Activated CD4-positive, alpha-beta T cell treated with anti-CD3 and anti-CD28 coated beads, Interleukin-2, amount 10 ng/mL, durations not matched to agents 7 days and 5 days (primary cell): Measurements from ENCODE around the gene TMTC2. TPM values are rescaled to one million over a fixed set of nuclear protein-coding genes. Genes with fewer than 3 reads are reported as not detected.
"Not testable (repeated sequence)": the region's sequence is repeated elsewhere in the genome, so short reads cannot be mapped to it uniquely, and the experiment has no call there.

Experiments
- CTCF ChIA-PET: fragments of 350-600 bp; sonication (Branson Sonifier 250); formaldehyde crosslinking; loops from one replicate; lab custom pipeline; 2021; ENCODE audit warnings: antibody characterized with exemption; lab: Charles Lee
- POLR2A ChIA-PET: fragments of 350-600 bp; sonication (Branson Sonifier 250); formaldehyde crosslinking; loops from one replicate; lab custom pipeline; 2021; ENCODE audit warnings: antibody characterized with exemption; lab: Charles Lee
- DNase-seq: peaks from one replicate; pipeline ENCODE4 v3.0.0-alpha.2; 2020
- H3K27ac Mint-ChIP-seq: one replicate; pipeline ENCODE4 v1.8.0; 2021; ENCODE audit warnings: mild to moderate bottlenecking, moderate library complexity, mixed read lengths
- H3K27me3 Mint-ChIP-seq: one replicate; pipeline ENCODE4 v1.8.0; 2021; ENCODE audit warnings: mixed read lengths
- H3K36me3 Mint-ChIP-seq: one replicate; pipeline ENCODE4 v1.8.0; 2021; ENCODE audit warnings: low read depth, mixed read lengths
- H3K4me1 Mint-ChIP-seq: one replicate; pipeline ENCODE4 v1.8.0; 2021; ENCODE audit warnings: mixed read lengths
- H3K4me3 Mint-ChIP-seq: one replicate; pipeline ENCODE4 v1.8.0; 2021; ENCODE audit warnings: mild to moderate bottlenecking, moderate library complexity, mixed read lengths
- H3K9me3 Mint-ChIP-seq: one replicate; pipeline ENCODE4 v1.8.0; 2021; ENCODE audit warnings: mixed read lengths
- total RNA-seq, 2 experiments: library from RNA; stranded (reverse); gene quantifications; one replicate each; pipeline ENCODE4 v1.2.3, GENCODE V29; 2021

TMTC2 gene
- total RNA-seq, 2 experiments from 2014 or later = 1.8 to 2.5 TPM

- H3K4me3 Mint-ChIP-seq = no peak overlapping the region
- ChIA-PET CTCF (no interaction called here), POLR2A (no interaction called here)
- DNase-seq = no peak
- H3K9me3 Mint-ChIP-seq = peaks cover 4% of the 10 kb centered on the region
- no peaks in the 10 kb centered on the region for H3K27me3 Mint-ChIP-seq
- H3K4me1 Mint-ChIP-seq = no peaks in the 10 kb centered on the region
- no peak overlapping the region for H3K27ac Mint-ChIP-seq
- no peaks in the 10 kb centered on the region for H3K36me3 Mint-ChIP-seq
Observed at GRCh38 chr12:83092606-83093005, 405.9 kb downstream of the TMTC2 start.

- H3K36me3 Mint-ChIP-seq = no peaks in the 10 kb centered on the region
- no peak overlapping the region for H3K27ac Mint-ChIP-seq
- no peaks in the 10 kb centered on the region for H3K4me1 Mint-ChIP-seq
- DNase-seq = no peak
- POLR2A ChIA-PET = no interaction called here
- H3K27me3 Mint-ChIP-seq = no peaks in the 10 kb centered on the region
- no peak overlapping the region for H3K4me3 Mint-ChIP-seq
- peaks cover 4% of the 10 kb centered on the region for H3K9me3 Mint-ChIP-seq
- CTCF ChIA-PET = no interaction called here
Observed at GRCh38 chr12:83093426-83093825, 406.7 kb downstream of the TMTC2 start.

DNA sequence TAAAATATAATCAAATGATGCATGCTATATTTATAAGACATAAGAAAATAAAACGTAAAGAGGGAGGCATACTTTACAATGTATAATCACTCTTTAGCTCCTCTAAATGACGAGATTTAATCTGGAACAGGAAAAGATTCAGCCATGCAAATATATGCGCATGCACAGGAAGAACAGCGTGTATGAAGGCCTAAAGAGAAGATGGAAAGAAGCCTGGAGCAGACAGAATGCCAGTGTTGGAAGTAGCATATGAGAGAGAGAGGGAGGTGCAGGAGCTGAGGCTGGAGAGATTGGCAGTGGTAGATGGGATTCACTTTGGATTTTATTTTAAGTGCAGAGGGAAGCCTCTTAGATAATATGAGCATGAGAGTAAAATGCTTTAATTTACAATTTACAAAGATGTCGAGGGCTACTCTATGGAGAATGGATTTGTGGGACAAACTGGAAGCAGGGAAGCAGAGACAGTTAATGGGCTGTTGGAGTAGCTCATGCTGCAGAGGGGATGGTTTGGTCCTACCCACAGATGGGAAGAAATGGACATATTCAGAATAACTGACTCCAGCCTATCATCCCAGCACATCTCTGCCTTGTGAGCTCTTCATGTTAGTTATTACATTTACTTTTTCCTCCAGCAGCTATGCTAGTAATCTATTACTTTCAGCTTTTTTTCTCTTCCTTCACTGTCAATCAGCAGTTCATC lies 411.1 kb downstream of the TMTC2 start:
- Mint-ChIP-seq H3K36me3 (no peaks in the 10 kb centered on the region), H3K4me3 (no peak overlapping the region), H3K9me3 (peaks cover 4% of the 10 kb centered on the region), H3K4me1 (no peaks in the 10 kb centered on the region), H3K27me3 (no peaks in the 10 kb centered on the region), H3K27ac (no peak overlapping the region)
- CTCF ChIA-PET = no interaction called here
- no peak for DNase-seq
- POLR2A ChIA-PET = no interaction called here

GRCh38 chr12:83099436-83099835 lies 412.7 kb downstream of the TMTC2 start:
- no peaks in the 10 kb centered on the region for H3K36me3 Mint-ChIP-seq
- H3K9me3 Mint-ChIP-seq = peaks cover 4% of the 10 kb centered on the region
- no peak for DNase-seq
- no peak overlapping the region for H3K4me3 Mint-ChIP-seq
- no peaks in the 10 kb centered on the region for H3K4me1 Mint-ChIP-seq
- CTCF ChIA-PET = no interaction called here
- no peak overlapping the region for H3K27ac Mint-ChIP-seq
- H3K27me3 Mint-ChIP-seq = no peaks in the 10 kb centered on the region
- POLR2A ChIA-PET = no interaction called here

DNA sequence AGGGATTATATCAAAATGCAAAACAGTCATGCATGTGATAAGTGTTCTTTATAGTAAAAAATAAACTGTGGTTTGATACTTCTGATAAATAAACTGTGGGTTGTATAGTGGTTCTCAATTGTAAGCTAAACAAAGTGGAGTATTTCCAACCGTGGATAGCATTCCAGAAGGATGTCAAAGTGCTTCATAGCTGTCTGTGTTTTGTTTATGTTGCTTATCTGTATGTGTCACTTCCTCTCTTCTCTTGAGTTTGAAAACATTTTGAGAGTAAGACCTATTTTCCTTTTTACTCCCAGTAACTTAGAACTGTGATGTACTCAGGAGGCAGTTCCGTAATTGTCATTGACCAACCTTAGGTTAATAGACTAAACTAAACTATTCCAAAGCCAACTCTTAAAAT lies 415.8 kb downstream of the TMTC2 start:
- CTCF ChIA-PET = no interaction called here
- POLR2A ChIA-PET = no interaction called here
- Mint-ChIP-seq H3K27me3 (no peaks in the 10 kb centered on the region), H3K4me3 (no peak overlapping the region), H3K4me1 (no peaks in the 10 kb centered on the region), H3K36me3 (no peaks in the 10 kb centered on the region), H3K27ac (no peak overlapping the region), H3K9me3 (peaks cover 2% of the 10 kb centered on the region)
- no peak for DNase-seq

GRCh38 chr12:83106873-83107272 lies 420.2 kb downstream of the TMTC2 start:
- H3K4me3 Mint-ChIP-seq = no peak overlapping the region
- CTCF ChIA-PET = no interaction called here
- POLR2A ChIA-PET = no interaction called here

GRCh38 chr12:83110424-83110823 lies 423.7 kb downstream of the TMTC2 start:
- Mint-ChIP-seq H3K36me3 (no peaks in the 10 kb centered on the region), H3K27ac (no peak overlapping the region), H3K4me1 (no peaks in the 10 kb centered on the region), H3K27me3 (no peaks in the 10 kb centered on the region), H3K9me3 (peaks cover 2% of the 10 kb centered on the region), H3K4me3 (no peak overlapping the region)
- POLR2A ChIA-PET = no interaction called here
- no peak for DNase-seq
- CTCF ChIA-PET = no interaction called here

More at GRCh38 chr12:83106873-83107272, 420.2 kb downstream of the TMTC2 start:
- no peak for DNase-seq
- Mint-ChIP-seq H3K36me3 (no peaks in the 10 kb centered on the region), H3K27me3 (no peaks in the 10 kb centered on the region), H3K9me3 (peaks cover 2% of the 10 kb centered on the region), H3K4me1 (no peaks in the 10 kb centered on the region), H3K27ac (no peak overlapping the region)

GRCh38 chr12:83113945-83114344 lies 427.2 kb downstream of the TMTC2 start:
- H3K9me3 Mint-ChIP-seq = peaks cover 6% of the 10 kb centered on the region
- ChIA-PET POLR2A (no interaction called here), CTCF (no interaction called here)
- no peaks in the 10 kb centered on the region for H3K36me3 Mint-ChIP-seq
- H3K27ac Mint-ChIP-seq = no peak overlapping the region
- H3K27me3 Mint-ChIP-seq = no peaks in the 10 kb centered on the region
- H3K4me1 Mint-ChIP-seq = no peaks in the 10 kb centered on the region
- DNase-seq = no peak
- no peak overlapping the region for H3K4me3 Mint-ChIP-seq

DNA sequence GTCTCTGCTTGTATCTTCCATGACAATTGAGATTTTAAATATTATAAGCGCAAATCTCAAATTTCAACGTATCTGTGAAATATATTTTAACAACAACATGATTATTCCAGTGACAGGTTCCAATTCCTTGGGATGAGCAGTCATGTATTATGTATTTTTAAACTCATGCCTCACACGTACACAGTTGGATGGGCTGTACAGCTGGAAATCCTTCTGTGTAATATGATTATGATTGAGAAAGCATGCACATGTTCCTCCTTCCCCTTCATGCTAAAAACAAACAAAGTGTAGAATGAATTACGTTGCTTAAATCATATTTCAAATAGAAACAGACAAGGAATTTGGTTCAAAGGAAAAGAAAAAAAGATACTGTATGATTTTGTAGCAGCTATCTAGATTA lies 428.3 kb downstream of the TMTC2 start:
- no peaks in the 10 kb centered on the region for H3K4me1 Mint-ChIP-seq
- no peak for DNase-seq
- H3K9me3 Mint-ChIP-seq = peaks cover 6% of the 10 kb centered on the region
- H3K27ac Mint-ChIP-seq = no peak overlapping the region
- no peaks in the 10 kb centered on the region for H3K27me3 Mint-ChIP-seq
- H3K36me3 Mint-ChIP-seq = no peaks in the 10 kb centered on the region
- no peak overlapping the region for H3K4me3 Mint-ChIP-seq
- CTCF ChIA-PET = no interaction called here
- POLR2A ChIA-PET = no interaction called here

DNA sequence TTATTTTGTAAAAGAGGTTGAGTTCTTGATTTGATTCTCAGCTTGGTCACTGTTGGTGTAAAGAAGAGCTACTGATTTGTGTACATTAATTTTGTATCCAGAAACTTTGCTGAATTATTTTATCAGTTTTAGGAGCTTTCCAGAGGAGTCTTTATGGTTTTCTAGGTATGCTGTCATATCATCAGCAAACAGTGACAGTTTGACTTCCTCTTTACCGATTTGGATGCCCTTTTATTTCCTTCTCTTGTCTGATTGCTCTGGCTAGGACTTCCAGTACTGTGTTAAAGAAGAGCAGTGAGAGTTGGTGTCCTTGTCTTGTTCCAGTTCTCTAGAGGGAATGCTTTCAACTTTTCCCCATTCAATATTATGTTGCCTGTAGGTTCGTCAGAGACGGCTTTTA lies 431.2 kb downstream of the TMTC2 start:
- H3K36me3 Mint-ChIP-seq, CTCF ChIA-PET, H3K27ac Mint-ChIP-seq, H3K27me3 Mint-ChIP-seq, POLR2A ChIA-PET, H3K4me1 Mint-ChIP-seq, H3K4me3 Mint-ChIP-seq, DNase-seq: not testable (repeated sequence)
- peaks cover 10% of the 10 kb centered on the region for H3K9me3 Mint-ChIP-seq

- ChIA-PET POLR2A (interaction anchor here (0.6 kb wide), 1 partner anchor 48 kb away, joined by 3 read pairs; no protein-coding TSS in a partner anchor), CTCF (no interaction called here)
- DNase-seq = no peak
- Mint-ChIP-seq H3K9me3 (peaks cover 10% of the 10 kb centered on the region), H3K27ac (no peak overlapping the region), H3K4me1 (no peaks in the 10 kb centered on the region), H3K27me3 (no peaks in the 10 kb centered on the region), H3K4me3 (no peak overlapping the region), H3K36me3 (no peaks in the 10 kb centered on the region)
Observed at GRCh38 chr12:83121897-83122622, 435.4 kb downstream of the TMTC2 start.

- peaks cover 10% of the 10 kb centered on the region for H3K9me3 Mint-ChIP-seq
- H3K4me3 Mint-ChIP-seq = no peak overlapping the region
- no peak for DNase-seq
- no peaks in the 10 kb centered on the region for H3K4me1 Mint-ChIP-seq
- no peak overlapping the region for H3K27ac Mint-ChIP-seq
- ChIA-PET POLR2A (no interaction called here), CTCF (no interaction called here)
- H3K36me3 Mint-ChIP-seq = no peaks in the 10 kb centered on the region
- H3K27me3 Mint-ChIP-seq = no peaks in the 10 kb centered on the region
Observed at GRCh38 chr12:83122623-83122934, 435.9 kb downstream of the TMTC2 start.

DNA sequence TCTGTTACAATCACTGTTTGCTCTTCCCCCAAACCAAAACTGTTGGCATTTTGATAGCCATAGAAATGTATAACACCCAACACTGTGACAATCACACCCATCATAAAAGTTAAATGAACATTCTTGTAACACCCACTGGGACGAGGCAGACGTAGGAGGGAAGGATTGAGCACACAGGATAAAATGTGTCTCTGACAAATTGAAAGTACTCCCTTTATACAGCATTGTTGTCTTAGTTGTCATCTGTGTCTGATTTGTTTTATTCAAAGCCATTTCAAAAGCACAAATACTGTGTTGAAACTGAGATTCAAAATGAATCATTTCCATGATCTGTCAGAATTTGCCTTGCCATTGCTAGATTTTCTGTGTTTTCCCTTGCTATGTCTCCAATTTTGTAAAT lies 436.3 kb downstream of the TMTC2 start:
- DNase-seq = no peak
- H3K4me3 Mint-ChIP-seq = no peak overlapping the region
- no peaks in the 10 kb centered on the region for H3K4me1 Mint-ChIP-seq
- peaks cover 9% of the 10 kb centered on the region for H3K9me3 Mint-ChIP-seq
- no peaks in the 10 kb centered on the region for H3K36me3 Mint-ChIP-seq
- H3K27ac Mint-ChIP-seq = no peak overlapping the region
- no peaks in the 10 kb centered on the region for H3K27me3 Mint-ChIP-seq
- ChIA-PET CTCF (no interaction called here), POLR2A (no interaction called here)

DNA sequence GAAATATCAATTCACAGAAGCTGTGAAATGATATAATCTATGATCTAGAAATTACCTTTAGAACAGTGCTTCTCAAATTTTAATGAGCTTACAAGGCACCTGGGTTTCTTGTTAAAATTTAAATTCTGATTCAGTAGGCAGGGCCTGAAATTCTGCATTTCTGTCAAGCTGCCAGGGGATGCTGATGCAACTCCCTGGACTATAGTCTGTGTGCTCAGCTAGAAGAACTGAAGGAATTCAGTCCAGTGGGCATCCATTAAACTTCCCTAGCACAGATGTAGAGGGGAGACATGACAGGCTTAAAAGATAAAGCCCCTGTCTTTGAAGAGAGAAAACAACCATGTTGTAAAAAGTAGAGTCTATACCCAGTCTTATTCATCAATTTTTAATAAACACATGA lies 441.8 kb downstream of the TMTC2 start:
- H3K27me3 Mint-ChIP-seq = no peaks in the 10 kb centered on the region
- H3K27ac Mint-ChIP-seq = no peak overlapping the region
- no peaks in the 10 kb centered on the region for H3K4me1 Mint-ChIP-seq
- no peaks in the 10 kb centered on the region for H3K36me3 Mint-ChIP-seq
- no peaks in the 10 kb centered on the region for H3K9me3 Mint-ChIP-seq
- CTCF ChIA-PET = no interaction called here
- POLR2A ChIA-PET = no interaction called here
- DNase-seq = no peak
- H3K4me3 Mint-ChIP-seq = no peak overlapping the region
